Putamen (tissue), 1 donor: ENCODE data around the gene ITPRID2.
A peak's percentile ranks its signal among the peaks of the same experiment; 100 is the strongest.

Experiments
- DNase-seq: peaks from one replicate; pipeline ENCODE4 v3.0.0-alpha.2; 2016; ENCODE audit warnings: low spot score

Gene ITPRID2

GRCh38 chr2:181891258-181891965 is at the start of gene ITPRID2:
Gene ITPRID2, plus strand, starts transcription at chr2:181891730. Its CDS starts 337 bp downstream, at chr2:181892067.
- DNase-seq = peak; percentile 90

DNA sequence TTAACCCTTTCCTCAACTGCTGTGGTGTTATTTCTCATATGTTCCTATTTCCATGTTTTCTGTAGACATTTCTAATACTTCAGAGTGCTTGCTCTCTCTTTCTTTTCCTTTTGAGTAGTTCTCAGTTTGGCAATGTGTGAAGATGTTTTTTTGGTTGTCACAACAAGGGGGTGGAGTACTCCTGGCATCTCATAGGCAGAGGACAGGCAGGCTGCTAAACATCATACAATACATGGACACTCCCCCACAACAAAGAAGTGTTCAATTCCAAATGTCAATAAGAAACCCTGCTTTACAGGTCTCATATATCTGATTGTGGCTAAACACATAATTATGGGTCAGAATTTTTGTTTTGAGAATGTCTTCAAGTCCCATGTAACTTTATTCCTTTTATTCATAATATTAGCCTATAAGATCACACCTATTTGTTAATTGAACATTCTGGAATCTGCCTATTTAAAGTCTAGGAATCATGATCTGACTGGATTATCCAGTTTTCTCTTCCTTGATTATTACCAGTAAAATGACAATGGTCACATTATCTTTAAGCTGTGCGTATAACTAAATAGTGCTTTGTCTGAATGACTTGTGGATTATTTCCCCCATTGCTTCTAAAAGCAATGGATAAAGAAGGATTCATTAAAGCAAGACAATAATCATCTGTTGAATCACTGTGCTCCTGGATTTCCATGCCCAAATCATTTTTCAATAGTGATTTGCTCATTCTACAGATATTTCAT is 46.8 kb upstream of the ITPRID2 start:
- DNase-seq = peak; percentile 22

DNA sequence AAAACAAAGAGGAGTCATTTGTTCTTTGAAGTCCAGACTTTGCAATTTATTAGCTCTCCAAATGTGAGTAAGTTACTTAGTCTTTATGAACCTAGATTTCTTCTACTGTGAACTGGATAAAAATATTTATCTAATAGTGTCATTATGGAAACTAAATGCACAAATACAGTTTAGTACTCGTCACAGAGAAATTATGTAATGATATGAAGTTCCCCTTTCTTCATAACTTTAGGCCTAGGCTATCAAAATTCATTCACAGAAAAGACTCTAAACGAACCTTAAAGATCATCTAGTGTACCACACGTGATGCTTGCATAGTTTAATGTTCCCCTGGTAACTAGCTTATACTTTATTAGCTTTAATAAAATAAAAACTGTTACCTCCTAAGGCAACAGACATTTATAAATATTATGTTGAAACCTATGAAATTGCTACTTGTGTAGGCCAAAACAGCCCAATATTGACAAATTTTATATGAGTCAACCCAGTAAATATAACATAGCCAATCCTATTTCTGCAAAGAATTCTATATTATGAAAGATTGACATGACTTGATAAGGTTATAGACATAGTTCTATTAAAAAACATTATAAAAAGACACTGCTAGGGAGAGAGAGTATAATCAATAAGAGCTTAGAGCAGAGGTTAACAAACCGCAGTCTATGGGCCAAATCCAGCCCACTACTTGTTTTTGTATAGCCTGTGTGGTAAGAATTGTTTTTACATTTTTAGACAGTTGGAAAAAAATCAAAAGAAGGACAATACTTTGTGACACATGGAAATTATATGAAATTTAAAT is 44.9 kb upstream of the ITPRID2 start:
- DNase-seq = no peak

DNA sequence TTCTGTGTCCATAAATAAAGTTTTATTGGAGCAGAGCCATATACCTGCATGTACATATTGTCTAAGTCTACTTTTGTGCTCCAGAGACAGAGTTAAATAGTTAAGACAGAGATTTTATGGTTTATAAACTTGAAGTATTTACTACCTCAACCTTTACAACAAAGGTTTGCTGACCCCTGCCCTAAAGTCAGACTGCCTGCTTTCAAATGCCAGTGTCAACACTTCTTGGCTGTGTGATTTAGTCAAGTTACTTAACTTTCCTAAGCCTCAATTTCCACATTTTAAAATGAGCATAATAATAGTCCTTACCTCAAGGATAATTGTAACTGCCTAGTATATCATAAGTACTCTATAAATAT is 44.4 kb upstream of the ITPRID2 start:
- no peak for DNase-seq

DNA sequence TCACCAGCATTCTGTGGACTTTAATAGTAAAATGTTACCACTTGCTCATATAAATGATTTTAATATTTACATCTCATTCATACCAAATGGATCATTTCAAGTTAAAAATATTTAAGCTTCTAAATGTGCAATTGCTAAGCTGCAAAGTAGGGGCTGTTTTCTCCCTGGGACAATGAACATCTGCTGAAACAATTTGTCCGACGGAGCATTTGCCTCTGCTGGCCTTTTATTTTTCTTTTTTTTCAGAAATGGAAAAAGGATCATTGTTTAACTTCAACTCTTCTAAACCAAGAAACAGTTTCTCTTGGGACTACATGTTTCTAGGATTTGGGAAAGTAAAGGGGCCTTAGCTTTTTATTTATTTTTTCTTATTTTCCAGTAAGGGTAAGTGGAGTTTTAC is 43.8 kb upstream of the ITPRID2 start:
- DNase-seq = peak; percentile 7

DNA sequence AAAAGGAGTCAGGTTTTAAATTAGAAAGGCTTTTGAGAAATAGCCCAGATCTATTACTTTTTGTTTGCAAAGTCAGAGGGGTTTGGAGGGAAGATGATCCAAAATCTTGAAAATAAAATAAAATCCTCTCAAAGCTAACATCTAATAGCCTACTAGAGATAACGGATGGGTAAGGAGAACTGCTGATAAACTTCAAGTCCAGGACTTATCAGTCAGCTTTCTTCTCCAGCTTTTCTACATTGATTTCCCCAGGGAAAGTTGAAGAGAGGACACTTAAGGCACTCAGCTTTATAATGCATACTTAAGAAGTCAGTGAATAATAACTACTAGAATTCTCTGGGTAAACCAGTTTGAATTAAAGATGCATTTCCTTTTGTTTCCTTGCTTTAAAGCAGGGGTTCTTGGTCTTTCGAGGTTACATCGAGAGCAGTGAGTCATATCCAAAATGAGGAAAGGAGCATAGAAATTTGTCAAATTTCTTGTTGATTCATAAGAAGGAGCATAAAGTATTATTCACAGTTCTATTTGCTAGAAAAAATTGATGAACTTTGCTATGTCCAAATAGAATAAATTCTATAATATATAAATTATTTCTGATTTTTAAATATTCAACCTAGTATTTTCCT is 43.2 kb upstream of the ITPRID2 start:
- DNase-seq = no peak

DNA sequence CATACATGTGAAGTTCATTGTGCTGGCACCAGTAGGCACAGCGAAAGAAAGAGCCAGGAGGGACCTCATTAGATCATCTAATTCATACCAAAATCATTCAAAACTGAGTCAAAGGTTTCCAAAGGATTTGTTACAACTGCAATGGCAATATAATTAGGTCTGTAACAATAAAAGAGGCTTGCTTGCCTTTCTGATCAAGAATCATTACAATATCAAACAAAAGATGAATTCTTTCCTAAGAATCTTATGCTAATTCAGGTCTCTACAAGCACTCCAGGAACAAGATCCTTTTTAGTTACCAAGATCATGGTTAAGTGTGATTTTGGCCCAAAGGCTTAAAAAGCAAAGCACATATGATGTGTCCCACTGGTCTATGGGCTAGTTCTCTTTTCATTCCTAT is 41.9 kb upstream of the ITPRID2 start:
- no peak for DNase-seq

DNA sequence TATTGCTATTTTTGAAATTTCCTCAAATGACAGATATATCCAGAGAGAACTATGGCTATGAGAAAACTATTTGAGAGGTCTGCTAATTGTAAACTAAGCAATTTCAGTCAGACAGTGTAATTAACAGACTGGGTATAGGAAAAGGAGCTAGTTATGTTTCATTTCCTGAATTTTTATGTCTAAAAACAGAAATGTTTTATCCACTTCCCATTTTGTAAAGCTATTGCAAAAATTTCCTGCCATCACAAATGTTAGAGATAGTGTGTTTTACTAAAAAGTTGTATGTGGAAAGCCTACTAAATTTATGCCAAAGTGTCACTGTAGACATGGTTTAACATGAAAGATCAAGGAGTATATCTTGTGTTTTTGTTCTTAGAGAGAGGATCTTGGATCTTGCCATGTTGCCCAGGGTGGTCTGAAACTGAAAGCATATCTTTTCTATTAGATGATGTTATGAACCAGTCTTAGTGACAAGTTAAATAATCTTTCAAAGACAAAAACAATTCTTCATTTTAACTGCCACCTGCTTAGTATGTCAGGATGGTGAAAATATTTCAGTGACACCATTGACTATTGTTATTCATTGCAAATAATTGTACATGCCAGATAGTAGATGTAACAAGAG is 40.5 kb upstream of the ITPRID2 start:
- DNase-seq = no peak

- DNase-seq = no peak
Measured at GRCh38 chr2:181851726-181852125, 39.8 kb upstream of the ITPRID2 start.

DNA sequence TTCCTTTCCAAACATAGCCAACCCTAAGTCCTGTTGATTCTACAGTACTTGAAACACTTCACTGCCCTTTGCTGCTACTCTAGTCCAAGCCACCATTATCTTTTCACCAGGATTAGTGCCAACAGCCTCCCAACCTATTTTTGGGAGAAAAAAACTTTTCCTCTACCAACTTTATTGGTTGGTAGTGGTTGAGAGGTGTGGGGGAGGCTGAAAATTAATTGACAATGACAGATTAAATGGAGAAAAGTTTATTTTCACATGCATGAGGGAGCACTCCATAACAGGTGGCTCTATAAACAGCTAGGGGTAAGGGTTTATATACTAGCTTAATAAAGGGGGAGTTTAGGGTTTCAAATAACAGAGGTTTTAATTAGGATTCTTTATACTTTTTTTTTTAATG is 37.8 kb upstream of the ITPRID2 start:
- DNase-seq = no peak

GRCh38 chr2:181857483-181857882 is 34.0 kb upstream of the ITPRID2 start:
- DNase-seq = no peak

- no peak for DNase-seq
Measured at GRCh38 chr2:181858600-181858999, 32.9 kb upstream of the ITPRID2 start.

GRCh38 chr2:181859123-181859522 is 32.4 kb upstream of the ITPRID2 start:
- DNase-seq = no peak

DNA sequence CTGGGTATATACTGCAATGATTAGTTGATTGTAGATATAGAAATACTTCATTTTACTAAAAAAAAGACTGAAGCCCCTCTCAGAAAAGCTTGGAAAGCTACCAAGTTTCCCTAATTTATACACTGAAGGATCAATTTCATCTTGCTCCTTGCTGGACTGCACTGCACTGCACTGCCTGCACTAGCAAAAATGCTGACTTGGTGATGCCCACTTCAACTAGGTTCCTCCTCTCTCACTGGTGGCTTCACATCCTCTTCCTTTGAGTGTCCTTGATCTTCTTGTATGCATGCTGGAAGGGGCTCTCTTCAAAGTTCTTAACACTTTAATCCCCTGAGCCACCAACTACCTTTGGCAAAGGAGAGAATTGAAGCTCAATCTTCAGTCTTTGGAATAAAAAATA is 31.7 kb upstream of the ITPRID2 start:
- no peak for DNase-seq

- DNase-seq = no peak
Measured at GRCh38 chr2:181861379-181861778, 30.2 kb upstream of the ITPRID2 start.

DNA sequence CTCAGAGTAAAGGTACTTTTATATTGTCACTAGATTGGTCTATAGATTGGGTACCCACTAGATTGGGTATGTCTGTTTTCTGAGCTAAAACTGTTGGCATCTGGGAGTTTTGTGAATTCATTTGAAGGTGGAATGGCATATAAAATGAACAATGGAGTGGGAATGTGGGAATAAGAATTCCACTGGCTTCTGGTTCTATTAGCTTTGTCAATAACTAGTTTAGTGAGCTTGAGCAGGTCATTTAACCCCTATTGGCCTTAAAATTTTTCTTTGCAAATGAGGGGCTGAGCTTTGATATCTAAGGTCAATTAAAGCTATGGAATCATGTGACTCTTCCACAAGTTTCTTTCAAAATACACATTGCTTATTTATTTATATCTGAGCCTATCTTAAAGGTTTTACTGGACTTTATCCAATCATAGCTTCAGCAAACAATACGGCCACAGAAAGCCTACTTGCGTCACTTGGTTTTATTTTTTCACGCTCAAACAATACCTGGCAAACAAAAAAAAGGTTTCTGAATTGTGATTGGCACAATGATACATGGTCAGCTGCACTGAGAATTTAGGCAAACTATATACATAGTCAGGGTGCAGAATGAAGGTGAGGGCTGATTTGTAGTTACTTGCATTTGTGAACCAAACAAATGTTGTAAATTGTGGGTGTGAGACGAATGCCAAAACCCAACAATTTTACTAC is 28.8 kb upstream of the ITPRID2 start:
- DNase-seq = no peak

DNA sequence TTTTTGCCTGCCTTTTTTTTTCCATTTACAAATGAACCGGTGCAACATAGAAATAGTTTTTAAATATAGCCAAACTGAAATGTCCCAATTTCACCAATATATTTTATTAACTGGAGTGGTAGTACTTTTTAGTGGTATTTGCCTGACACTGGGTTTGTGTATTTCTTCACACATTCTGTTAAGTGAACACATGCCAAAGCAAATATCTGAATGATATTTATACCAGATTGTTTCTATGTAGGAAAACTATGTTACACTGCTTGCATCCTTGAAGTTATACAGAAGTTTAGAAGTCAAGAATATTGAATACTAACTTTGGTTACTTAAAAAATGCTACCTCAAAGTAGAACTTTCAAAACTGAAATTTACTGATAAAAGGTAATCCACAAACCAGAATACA is 19.4 kb upstream of the ITPRID2 start:
- DNase-seq = no peak

DNA sequence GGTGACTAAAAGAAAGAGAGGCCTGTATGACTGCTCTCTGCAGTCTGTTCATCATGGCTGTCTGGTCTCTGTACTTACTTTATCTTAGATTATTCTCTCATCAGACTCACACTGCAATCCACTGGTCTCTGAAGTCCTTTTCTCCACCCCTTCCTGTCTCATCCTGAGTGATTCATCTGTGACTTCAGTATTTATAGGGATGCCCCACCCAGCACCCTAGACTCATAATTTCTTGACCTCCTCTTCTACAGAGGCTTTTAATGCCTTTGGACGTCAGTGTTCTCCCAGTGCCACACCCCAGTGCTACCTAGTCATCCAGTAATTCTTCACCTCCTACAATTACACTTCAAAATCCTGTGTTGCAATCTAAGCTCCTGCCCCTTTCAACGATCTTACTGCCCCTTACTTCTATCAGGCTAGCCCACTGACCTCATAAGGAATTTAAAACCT is 14.9 kb upstream of the ITPRID2 start:
- no peak for DNase-seq

GRCh38 chr2:181877181-181877664 is 14.3 kb upstream of the ITPRID2 start:
- DNase-seq = no peak

DNA sequence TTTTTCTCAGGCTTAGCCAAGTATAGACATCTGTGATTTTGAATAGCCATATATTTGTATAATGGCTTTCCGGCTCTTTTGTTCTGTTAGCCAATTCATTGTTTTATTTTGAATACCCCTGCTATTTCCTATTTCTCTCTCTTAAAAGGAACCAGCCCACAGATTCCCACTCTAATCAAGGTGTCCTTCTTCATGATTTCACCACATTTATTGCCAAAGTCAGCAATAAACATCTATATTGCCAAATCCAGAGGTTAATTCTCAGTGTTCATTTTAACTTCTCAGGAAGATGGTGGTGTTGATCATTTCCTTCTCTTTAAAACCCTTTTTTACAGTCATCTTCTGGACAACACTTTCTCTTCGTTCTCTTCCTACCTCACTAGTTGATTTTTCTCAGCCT is 13.1 kb upstream of the ITPRID2 start:
- DNase-seq = no peak

GRCh38 chr2:181879295-181879694 is 12.2 kb upstream of the ITPRID2 start:
- DNase-seq = no peak
